Activated CD8-positive, alpha-beta T cell treated with anti-CD3 and anti-CD28 coated beads for 36 hours (primary cell): ENCODE results near the gene SLC25A5. TPM values are rescaled to one million over a fixed set of nuclear protein-coding genes. Genes with fewer than 3 reads are reported as not detected.
"Not testable (repeated sequence)": the region's sequence is repeated elsewhere in the genome, so short reads cannot be mapped to it uniquely, and the experiment has no call there.

Experiments
- ATAC-seq: fragments of 200-7000 bp; cut with Tn5 transposase; one replicate; pipeline ENCODE4 v1.10.0; 2021; ENCODE audit warnings: mild to moderate bottlenecking, moderate library complexity
- CTCF ChIA-PET: fragments of 350-600 bp; sonication (Branson Sonifier 250); formaldehyde crosslinking; loops from one replicate; lab custom pipeline; 2021; ENCODE audit warnings: antibody characterized with exemption; lab: Charles Lee
- POLR2A ChIA-PET: fragments of 350-600 bp; sonication (Branson Sonifier 250); formaldehyde crosslinking; loops from one replicate; lab custom pipeline; 2021; ENCODE audit warnings: antibody characterized with exemption; lab: Charles Lee
- DNase-seq: peaks from one replicate; pipeline ENCODE4 v3.0.0-alpha.2; 2020
- H3K27ac Mint-ChIP-seq: one replicate; pipeline ENCODE4 v1.8.0; 2021; ENCODE audit warnings: mild to moderate bottlenecking, mixed read lengths
- H3K27me3 Mint-ChIP-seq: one replicate; pipeline ENCODE4 v1.8.0; 2021; ENCODE audit warnings: mixed read lengths
- H3K36me3 Mint-ChIP-seq: one replicate; pipeline ENCODE4 v1.8.0; 2021; ENCODE audit warnings: low read depth, mixed read lengths
- H3K4me1 Mint-ChIP-seq: one replicate; pipeline ENCODE4 v1.8.0; 2021; ENCODE audit warnings: low read depth, mixed read lengths
- H3K4me3 Mint-ChIP-seq: one replicate; pipeline ENCODE4 v1.8.0; 2021; ENCODE audit warnings: mild to moderate bottlenecking, moderate library complexity, mixed read lengths
- H3K9me3 Mint-ChIP-seq: one replicate; pipeline ENCODE4 v1.8.0; 2021; ENCODE audit warnings: mixed read lengths
- CTCF ChIP-seq: fragments of 200-600 bp; IDR thresholded peaks from one replicate; pipeline ENCODE4 v1.8.0; 2022; ENCODE audit warnings: antibody characterized with exemption, mild to moderate bottlenecking
- intact Hi-C: fragments of 100-400 bp; cut with micrococcal nuclease; formaldehyde crosslinking; loops from one replicate; pipeline ENCODE4 v1.10.0; 2022
- total RNA-seq, 2 experiments: library from RNA; stranded (reverse); gene quantifications; one replicate each; pipeline ENCODE4 v1.2.3, GENCODE V29; 2021

The SLC25A5 gene
- total RNA-seq, 2 experiments from 2014 or later, result 830 to 839 TPM

- Mint-ChIP-seq H3K9me3 (no peaks in the 10 kb centered on the region), H3K36me3 (no peaks in the 10 kb centered on the region), H3K27ac (peak overlapping the region; percentile 78), H3K4me3 (no peak overlapping the region), H3K27me3 (no peaks in the 10 kb centered on the region), H3K4me1 (peaks cover 15% of the 10 kb centered on the region)
- ChIA-PET CTCF (interaction anchor here (2.2 to 2.9 kb wide), 2 partner anchors 14 to 20 kb away, joined by 9 read pairs; no protein-coding TSS in a partner anchor), POLR2A (no interaction called here)
- peak; percentile 83 for ATAC-seq
- intact Hi-C loops, result no loop called here
- TF ChIP-seq CTCF, result no peak
- DNase-seq, result peak; percentile 44
Observed at GRCh38 chrX:119502727-119503483, 34.7 kb downstream of the SLC25A5 start.

- ChIA-PET POLR2A (no interaction called here), CTCF (interaction anchor here (1.3 to 2.9 kb wide), 3 partner anchors 9 to 21 kb away, joined by 3 to 9 read pairs (median 9); no protein-coding TSS in a partner anchor)
- Mint-ChIP-seq H3K4me3 (no peak overlapping the region), H3K9me3 (no peaks in the 10 kb centered on the region), H3K4me1 (peaks cover 15% of the 10 kb centered on the region), H3K36me3 (no peaks in the 10 kb centered on the region), H3K27me3 (no peaks in the 10 kb centered on the region), H3K27ac (no peak overlapping the region)
- intact Hi-C loops, result no loop called here
- TF ChIP-seq CTCF, result no peak
- no peak for ATAC-seq
- no peak for DNase-seq
Observed at GRCh38 chrX:119503484-119503861, 35.2 kb downstream of the SLC25A5 start.

- H3K4me1 Mint-ChIP-seq, result peaks cover 15% of the 10 kb centered on the region
- H3K27me3 Mint-ChIP-seq, DNase-seq, ATAC-seq, intact Hi-C loops, H3K9me3 Mint-ChIP-seq, H3K27ac Mint-ChIP-seq, H3K4me3 Mint-ChIP-seq, H3K36me3 Mint-ChIP-seq: not testable (repeated sequence)
- CTCF ChIA-PET, result interaction anchor here (1.3 to 2.9 kb wide), 2 partner anchors 11 to 22 kb away, joined by 3 to 9 read pairs; no protein-coding TSS in a partner anchor
- POLR2A ChIA-PET, result interaction anchor here (0.9 kb wide), 1 partner anchor 74 kb away, joined by 3 read pairs; no protein-coding TSS in a partner anchor
Observed at GRCh38 chrX:119505145-119505544, 36.9 kb downstream of the SLC25A5 start.

- CTCF ChIA-PET, result interaction anchor here (1.3 kb wide), 1 partner anchor 23 kb away, joined by 3 read pairs; no protein-coding TSS in a partner anchor
- ATAC-seq (no peak), DNase-seq (no peak)
- no peak overlapping the region for H3K4me3 Mint-ChIP-seq
- H3K27me3 Mint-ChIP-seq, result no peaks in the 10 kb centered on the region
- POLR2A ChIA-PET, result interaction anchor here (0.9 kb wide), 1 partner anchor 73 kb away, joined by 3 read pairs; no protein-coding TSS in a partner anchor
- H3K9me3 Mint-ChIP-seq, result no peaks in the 10 kb centered on the region
- H3K36me3 Mint-ChIP-seq, result no peaks in the 10 kb centered on the region
- intact Hi-C loops, result no loop called here
- peaks cover 15% of the 10 kb centered on the region for H3K4me1 Mint-ChIP-seq
- TF ChIP-seq CTCF, result no peak
- H3K27ac Mint-ChIP-seq, result no peak overlapping the region
Observed at GRCh38 chrX:119505945-119506344, 37.7 kb downstream of the SLC25A5 start.

GRCh38 chrX:119507206-119507605, 39.0 kb downstream of the SLC25A5 start:
- no peak for DNase-seq
- POLR2A ChIA-PET, result no interaction called here
- Mint-ChIP-seq H3K9me3 (no peaks in the 10 kb centered on the region), H3K4me3 (no peak overlapping the region), H3K36me3 (no peaks in the 10 kb centered on the region), H3K27me3 (no peaks in the 10 kb centered on the region), H3K27ac (no peak overlapping the region), H3K4me1 (peaks cover 9% of the 10 kb centered on the region)
- no peak for ATAC-seq
- no peak for TF ChIP-seq CTCF
- CTCF ChIA-PET, result interaction anchor here (0.7 kb wide), 1 partner anchor 24 kb away, joined by 3 read pairs; no protein-coding TSS in a partner anchor
- intact Hi-C loops, result no loop called here
